ENCODE data around the gene COX6A2.

Gene COX6A2

GRCh38 chr16:31416371-31416770, 11.8 kb downstream of the COX6A2 start:
- no peak for TF ChIP-seq POLR2A (IDR thresholded peaks at IDR 0.05; ENCODE audit: low read depth, low read length)
- DNase-seq (ENCODE audit: insufficient read length, low spot score) (no peak), FAIRE-seq (no peak)

- FAIRE-seq: no peak
- no peak for DNase-seq (ENCODE audit: insufficient read length, low spot score)
- no peak for TF ChIP-seq POLR2A (IDR thresholded peaks at IDR 0.05; ENCODE audit: low read depth, low read length)
Observed at GRCh38 chr16:31414706-31415105, 13.5 kb downstream of the COX6A2 start.

DNA sequence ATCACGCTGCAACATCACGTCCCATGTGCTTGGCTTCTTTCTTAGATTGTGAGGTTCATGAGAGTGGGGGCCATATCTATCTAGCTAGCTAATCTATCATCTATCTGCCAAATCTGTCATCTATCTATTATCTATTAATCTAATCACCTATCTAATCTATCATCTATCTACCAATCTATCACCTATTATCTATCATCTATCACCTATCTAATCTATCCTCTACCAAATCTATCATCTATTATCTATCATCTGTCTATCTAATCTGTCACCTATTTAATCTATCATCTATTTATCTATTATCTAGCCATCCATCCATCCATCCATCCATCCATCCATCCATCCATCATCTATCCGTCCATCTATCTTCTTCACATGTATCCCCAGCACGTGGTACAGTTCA, 14.2 kb downstream of the COX6A2 start:
- no peak for TF ChIP-seq POLR2A (IDR thresholded peaks at IDR 0.05; ENCODE audit: low read depth, low read length)
- FAIRE-seq: no peak
- DNase-seq (ENCODE audit: insufficient read length, low spot score): no peak

DNA sequence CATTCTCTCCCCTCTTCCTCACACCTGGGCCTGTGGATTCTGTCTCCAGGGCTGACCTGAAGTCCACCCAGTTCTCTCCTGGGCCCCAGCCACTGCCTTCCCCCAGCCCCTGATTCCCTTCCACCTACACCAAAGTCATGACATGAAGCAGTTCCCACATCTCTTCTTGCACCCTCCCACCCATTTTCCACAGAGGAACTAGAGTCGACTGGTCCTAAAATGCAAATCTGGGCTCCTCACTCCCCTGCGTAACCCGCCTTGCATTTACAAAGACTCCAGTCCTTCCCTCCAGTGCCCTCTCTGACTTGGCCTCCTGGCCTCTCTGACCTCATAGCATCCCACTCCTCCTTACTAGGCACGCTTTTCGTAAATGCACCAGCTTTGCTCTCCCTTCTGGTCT, 14.8 kb downstream of the COX6A2 start:
- no peak for TF ChIP-seq POLR2A (IDR thresholded peaks at IDR 0.05; ENCODE audit: low read depth, low read length)
- DNase-seq (ENCODE audit: insufficient read length, low spot score) (no peak), FAIRE-seq (no peak)

DNA sequence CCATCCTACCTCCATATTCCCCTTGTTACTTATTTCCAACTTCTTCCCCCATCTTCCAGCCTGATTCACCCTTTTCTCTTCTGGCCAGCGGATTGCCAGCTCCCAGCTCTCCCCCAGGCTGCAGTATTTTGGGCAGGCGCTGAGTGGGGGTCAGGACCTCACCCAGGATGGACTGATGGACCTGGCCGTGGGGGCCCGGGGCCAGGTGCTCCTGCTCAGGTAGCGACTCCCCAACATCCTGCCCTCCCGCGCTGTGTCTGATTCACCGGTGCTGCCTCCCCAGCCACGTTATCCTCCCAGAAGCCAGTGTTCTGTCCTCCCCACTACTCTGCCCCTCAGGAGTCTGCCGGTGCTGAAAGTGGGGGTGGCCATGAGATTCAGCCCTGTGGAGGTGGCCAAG, 15.4 kb downstream of the COX6A2 start:
- TF ChIP-seq POLR2A (IDR thresholded peaks at IDR 0.05; ENCODE audit: low read depth, low read length): no peak

DNA sequence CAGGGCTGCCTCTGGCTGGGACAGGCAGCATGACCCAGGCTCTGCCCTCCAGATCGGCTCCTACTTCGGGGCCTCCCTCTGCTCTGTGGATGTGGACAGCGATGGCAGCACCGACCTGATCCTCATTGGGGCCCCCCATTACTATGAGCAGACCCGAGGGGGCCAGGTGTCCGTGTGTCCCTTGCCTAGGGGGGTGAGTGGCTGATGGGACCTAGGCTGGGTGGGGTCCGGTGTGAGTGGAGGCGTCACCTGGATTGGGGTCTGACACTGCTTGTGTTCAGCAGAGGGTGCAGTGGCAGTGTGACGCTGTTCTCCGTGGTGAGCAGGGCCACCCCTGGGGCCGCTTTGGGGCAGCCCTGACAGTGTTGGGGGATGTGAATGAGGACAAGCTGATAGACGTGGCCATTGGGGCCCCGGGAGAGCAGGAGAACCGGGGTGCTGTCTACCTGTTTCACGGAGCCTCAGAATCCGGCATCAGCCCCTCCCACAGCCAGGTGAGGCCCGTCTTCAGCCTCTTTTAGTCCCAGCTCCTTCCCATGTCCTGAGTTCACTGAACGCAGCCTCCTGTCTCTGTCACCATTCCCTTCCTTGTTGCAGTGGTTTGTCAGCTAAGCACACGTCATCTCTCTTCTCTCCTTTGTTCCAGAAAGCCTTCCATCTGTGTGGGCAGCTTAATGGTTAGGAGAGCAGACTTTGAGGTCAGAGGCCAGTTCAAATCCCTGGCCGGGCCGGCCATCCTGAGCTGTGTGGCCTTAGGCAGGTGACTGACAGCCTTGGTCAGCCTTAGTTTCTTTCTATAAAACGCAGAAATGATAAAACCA, 16.9 kb downstream of the COX6A2 start:
- no peak for FAIRE-seq
- TF ChIP-seq POLR2A (IDR thresholded peaks at IDR 0.05; ENCODE audit: low read depth, low read length): no peak
- no peak for DNase-seq (ENCODE audit: insufficient read length, low spot score)

More for the DNA sequence above, 15.4 kb downstream of the COX6A2 start:
- FAIRE-seq (no peak), DNase-seq (ENCODE audit: insufficient read length, low spot score) (no peak)

DNA sequence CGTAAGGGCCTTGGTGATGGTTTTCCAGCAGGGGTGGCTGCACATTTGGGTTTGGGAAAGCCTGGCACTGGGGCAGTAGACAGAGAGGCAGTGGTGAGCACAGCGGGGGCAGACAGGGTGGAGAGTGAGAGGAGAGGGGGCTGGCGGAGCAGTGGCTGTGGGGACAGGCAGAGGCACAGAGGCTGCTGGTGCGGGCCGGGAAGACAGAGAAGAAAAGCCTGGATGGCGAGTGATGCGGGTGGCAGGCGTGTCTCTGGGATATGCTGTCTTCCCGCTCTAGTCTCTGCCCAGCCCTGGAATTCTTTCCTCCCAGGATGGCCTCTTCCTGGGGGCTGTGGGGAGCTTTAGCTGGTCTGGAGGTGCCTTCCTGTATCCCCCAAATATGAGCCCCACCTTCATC, 18.1 kb downstream of the COX6A2 start:
- no peak for TF ChIP-seq POLR2A (IDR thresholded peaks at IDR 0.05; ENCODE audit: low read depth, low read length)
- DNase-seq (ENCODE audit: insufficient read length, low spot score) (no peak), FAIRE-seq (no peak)

GRCh38 chr16:31409433-31409832, 18.7 kb downstream of the COX6A2 start:
- DNase-seq (ENCODE audit: insufficient read length, low spot score): peak; percentile 53
- FAIRE-seq: peak; percentile 55
- TF ChIP-seq POLR2A (IDR thresholded peaks at IDR 0.05; ENCODE audit: low read depth, low read length): no peak

DNA sequence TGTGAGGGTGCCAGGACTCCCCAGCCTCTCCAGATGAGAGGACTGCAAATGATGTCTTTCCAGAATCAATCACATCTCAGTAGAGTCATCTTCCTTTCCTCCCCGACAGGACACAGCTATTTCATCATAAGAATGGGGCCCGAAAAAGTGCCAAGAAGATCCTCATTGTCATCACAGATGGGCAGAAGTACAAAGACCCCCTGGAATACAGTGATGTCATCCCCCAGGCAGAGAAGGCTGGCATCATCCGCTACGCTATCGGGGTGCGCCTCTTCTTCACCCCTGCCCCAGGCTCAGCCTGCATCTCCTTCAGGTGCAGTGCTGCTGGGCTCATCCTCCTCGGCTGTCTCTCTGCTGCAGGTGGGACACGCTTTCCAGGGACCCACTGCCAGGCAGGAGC, 20.8 kb downstream of the COX6A2 start:
- FAIRE-seq: no peak
- no peak for TF ChIP-seq POLR2A (IDR thresholded peaks at IDR 0.05; ENCODE audit: low read depth, low read length)
- no peak for DNase-seq (ENCODE audit: insufficient read length, low spot score)

DNA sequence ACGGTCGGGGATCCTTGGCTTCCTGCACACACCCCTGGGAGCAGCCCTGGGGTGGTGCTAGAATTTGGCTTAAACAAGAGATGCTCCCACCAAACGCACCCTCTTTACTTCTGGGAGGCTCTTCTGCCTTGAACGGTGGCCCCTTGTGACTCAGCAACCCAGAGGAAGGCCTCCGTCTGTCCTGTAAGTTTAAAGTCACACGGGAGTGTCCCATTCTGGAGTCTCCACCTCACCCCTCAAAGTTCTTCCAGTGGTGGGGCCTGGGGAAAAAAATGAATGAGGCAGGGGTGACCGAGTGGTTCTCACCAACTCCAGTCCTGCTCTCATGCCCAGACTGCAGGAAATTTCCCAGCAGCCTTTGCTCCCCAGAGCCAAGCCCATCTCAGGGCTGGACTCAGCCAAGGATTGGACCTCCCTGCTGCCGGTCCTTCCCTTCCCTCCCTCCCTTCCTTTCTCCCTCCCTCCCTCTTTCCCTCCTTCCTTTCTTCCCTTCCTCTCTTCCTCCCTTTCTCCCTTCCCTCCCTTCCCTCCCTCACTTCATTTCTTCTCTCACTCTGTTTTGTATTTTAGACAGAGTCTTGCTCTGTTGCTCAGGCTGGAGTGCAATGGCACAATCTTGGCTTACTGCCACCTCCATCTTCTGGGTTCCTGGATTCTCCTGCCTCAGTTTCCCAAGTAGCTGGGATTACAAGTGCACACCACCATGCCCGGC, 23.7 kb downstream of the COX6A2 start:
- DNase-seq (ENCODE audit: insufficient read length, low spot score) (peak; percentile 76), FAIRE-seq (peak; percentile 92)
- TF ChIP-seq POLR2A (IDR thresholded peaks at IDR 0.05; ENCODE audit: low read depth, low read length): peak; percentile 76

GRCh38 chr16:31403590-31404352, 24.4 kb downstream of the COX6A2 start:
- FAIRE-seq: no peak
- TF ChIP-seq POLR2A (IDR thresholded peaks at IDR 0.05; ENCODE audit: low read depth, low read length): no peak

DNA sequence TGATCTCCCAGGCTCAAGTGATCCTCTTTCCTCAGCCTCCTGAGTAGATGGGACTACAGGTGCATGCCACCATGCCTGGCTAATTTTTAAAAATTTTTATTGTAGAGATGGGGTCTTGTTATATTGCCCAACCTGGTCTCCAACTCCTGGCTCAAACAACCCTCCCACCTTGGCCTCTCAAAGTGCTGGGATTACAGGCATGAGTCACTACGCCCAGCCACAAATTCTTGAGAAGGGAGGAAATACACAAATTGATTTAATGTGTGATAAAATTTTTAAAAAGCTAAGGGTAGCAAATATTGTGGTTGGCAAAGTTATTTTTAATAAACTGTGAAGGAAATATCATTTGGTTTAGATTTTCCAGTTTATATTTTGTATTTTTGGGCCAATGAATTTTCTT, 25.5 kb downstream of the COX6A2 start:
- FAIRE-seq (no peak), DNase-seq (ENCODE audit: insufficient read length, low spot score) (no peak)
- no peak for TF ChIP-seq POLR2A (IDR thresholded peaks at IDR 0.05; ENCODE audit: low read depth, low read length)

More at GRCh38 chr16:31403590-31404352, 24.4 kb downstream of the COX6A2 start:
- no peak for DNase-seq (ENCODE audit: insufficient read length, low spot score)

DNA sequence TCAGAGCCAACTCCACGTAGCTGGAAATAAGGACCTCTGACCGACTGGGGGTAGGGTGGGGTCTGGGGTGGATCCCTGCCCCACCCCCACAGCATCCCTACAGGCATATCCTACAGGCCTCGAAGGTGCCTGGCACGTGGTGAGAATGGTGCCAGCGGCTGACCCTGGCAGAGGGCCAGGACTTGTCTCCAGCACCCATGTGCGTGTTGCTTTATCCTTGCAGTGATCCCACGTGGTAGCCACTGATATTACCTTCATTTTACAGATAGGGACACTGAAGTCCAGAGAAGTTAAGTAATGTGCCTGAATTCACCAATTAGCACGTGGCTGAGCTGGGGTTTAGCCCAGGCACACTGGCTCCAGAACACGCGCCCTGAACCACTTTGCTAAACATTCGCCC, 26.7 kb downstream of the COX6A2 start:
- TF ChIP-seq POLR2A (IDR thresholded peaks at IDR 0.05; ENCODE audit: low read depth, low read length): no peak
- FAIRE-seq: no peak
- no peak for DNase-seq (ENCODE audit: insufficient read length, low spot score)

DNA sequence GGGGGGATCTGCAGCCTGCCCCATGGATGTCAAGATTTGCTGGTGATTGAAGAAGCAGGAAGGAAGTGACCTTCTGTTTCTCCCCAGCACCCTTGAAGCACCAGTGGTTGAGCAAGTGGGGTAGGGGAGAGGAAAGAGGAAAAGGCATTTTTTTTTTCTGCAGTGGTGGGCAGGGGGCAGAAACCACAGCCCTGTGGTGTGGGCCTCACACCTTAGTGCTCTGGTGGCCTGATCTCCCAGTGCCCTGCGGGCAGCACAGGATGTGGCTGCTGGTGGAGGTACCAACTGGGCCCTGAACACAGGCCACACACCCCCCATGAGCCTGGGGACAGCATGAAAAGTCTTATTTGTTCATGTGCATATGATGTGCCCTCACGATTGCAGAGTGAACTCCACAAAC, 28.0 kb downstream of the COX6A2 start:
- DNase-seq (ENCODE audit: insufficient read length, low spot score) (no peak), FAIRE-seq (no peak)
- no peak for TF ChIP-seq POLR2A (IDR thresholded peaks at IDR 0.05; ENCODE audit: low read depth, low read length)

Measured in H54 (cell line).